Measurements from ENCODE around the gene PRKD2.
A peak's percentile ranks its signal among the peaks of the same experiment; 100 is the strongest.

PRKD2 gene

DNA sequence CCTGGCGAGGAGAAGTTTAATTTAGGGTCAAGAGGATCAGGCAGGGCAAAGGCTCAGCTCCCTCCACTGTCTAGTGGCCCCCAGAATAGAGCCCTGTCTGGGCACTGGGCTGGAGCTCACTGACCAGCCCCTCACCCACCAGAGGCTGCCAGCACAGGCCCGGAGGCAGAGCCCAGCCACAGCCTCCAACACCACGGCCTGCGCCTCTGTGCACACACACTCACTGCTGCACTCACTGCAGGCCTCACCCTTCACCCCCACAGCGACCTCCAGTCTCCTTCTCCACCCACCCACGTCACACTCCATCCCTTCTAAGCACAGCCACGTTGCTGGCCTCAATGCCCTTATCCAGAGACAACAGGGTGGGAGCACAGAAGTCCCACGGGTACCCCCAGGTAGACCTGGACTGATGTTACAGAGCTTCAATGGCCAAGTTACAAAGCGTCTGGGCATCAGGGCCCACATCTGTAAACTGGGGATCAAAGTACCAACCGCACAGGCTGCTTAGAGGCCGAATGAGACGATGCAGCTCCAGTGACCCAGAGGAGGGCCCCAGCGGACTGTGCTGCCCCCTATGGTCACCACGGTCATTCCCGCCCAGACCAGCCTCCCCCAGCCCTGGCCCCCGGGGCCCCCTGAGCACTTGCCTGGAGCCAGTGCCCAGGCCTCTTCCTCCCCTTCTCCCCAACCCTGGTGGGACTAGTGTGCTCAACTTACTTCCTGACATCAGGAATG, 4.5 kb upstream of the PRKD2 start:
- Mint-ChIP-seq H3K9me3 (no peaks in the 10 kb centered on the region), H3K4me3 (no peak overlapping the region), H3K27ac (peak overlapping the region; percentile 93), H3K4me1 (peaks cover 10% of the 10 kb centered on the region), H3K36me3 (ENCODE audit: low read depth) (peaks cover 28% of the 10 kb centered on the region), H3K27me3 (ENCODE audit: low read depth, poor library complexity) (no peaks in the 10 kb centered on the region)
- TF ChIP-seq CTCF (IDR thresholded peaks at IDR 0.05), result peak; percentile 33
- DNase-seq, result peak; percentile 44

DNA sequence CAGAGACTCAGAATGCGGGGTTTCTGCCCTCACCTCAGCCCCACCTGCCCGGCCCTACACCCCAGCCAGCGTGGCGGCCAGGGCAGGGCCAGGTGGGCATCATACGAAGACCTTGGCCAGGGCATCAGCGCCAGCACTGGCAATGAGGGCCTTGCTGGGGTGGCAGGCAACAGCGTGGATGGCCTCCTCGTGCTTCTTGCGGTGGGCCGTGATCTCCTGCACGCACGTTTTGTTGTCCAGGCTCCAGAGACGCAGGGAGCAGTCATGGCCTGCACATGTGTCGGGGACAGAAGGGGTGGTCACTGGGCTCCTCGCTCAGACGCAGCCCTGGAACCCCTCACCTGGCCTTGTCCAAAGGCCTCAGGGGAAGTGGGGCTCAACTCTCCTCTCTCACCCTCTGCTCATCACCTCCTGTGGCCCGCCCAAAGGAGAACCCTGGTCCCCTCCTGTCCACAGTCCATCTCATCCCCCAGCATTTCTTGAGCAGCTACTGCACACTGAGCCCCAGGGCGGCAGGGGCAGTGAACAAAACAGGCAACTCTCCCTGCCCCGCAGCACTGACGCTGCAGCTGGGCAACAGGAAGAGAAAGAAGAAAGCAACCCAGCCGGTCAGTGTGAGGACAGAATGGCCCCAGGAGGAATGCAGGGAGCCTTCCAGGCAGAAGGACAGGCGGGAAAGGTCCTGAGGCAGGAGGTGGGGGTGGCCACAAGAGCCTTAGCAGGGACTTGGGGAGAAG, 3.8 kb upstream of the PRKD2 start:
- no peak for DNase-seq
- H3K9me3 Mint-ChIP-seq, result no peaks in the 10 kb centered on the region
- no peaks in the 10 kb centered on the region for H3K27me3 Mint-ChIP-seq (ENCODE audit: low read depth, poor library complexity)
- TF ChIP-seq CTCF (IDR thresholded peaks at IDR 0.05), result no peak
- H3K4me1 Mint-ChIP-seq, result peaks cover 11% of the 10 kb centered on the region
- H3K27ac Mint-ChIP-seq, result no peak overlapping the region
- H3K36me3 Mint-ChIP-seq (ENCODE audit: low read depth), result peaks cover 20% of the 10 kb centered on the region
- H3K4me3 Mint-ChIP-seq, result no peak overlapping the region

DNA sequence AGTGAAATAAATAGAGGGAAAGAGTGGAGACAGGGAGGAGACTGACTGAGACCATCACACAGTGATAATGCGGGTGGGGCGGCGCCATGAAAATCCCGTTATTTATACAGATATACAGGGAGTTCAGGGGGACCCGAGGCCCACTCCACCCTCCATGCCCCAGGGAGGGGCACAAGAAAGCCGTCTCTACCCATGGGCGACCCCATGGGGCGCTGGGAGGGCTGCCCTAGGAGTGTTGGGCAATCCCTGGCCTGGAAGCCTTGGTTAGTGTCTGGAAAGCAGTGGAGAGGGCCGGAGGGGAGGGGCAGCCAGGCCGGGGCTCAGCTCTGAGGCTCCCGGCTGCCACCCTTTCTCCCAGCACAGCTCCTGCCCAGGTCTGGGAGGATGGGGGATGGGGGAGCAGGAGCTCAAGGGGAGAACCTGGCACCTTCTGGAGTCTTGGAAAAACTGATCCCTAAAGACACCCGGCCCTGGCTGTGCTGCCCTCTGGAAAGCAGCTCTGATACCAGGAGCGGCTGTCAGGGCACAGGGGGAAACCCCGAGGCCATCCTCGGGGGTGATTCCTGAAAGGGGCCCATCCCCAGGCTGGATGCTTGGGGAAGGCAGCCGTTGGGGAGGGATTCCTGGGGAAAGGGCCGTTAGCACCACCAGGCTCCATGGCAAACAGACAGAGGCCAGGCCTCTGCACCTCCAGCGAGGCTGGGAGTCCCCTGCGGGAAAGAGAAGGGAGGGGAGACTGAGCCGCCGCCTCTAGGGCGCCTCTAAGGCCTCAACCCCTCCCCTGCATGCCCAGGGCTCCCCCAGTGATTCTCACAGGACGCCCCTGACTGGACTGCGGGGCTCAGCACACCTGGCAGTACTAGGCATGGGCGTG, 3.0 kb upstream of the PRKD2 start:
- Mint-ChIP-seq H3K27me3 (ENCODE audit: low read depth, poor library complexity) (no peaks in the 10 kb centered on the region), H3K27ac (peak overlapping the region; percentile 27), H3K4me3 (no peak overlapping the region), H3K36me3 (ENCODE audit: low read depth) (peaks cover 18% of the 10 kb centered on the region), H3K4me1 (peaks cover 19% of the 10 kb centered on the region), H3K9me3 (no peaks in the 10 kb centered on the region)
- DNase-seq, result no peak
- TF ChIP-seq CTCF (IDR thresholded peaks at IDR 0.05), result no peak

- Mint-ChIP-seq H3K4me3 (peak overlapping the region; percentile 36), H3K36me3 (ENCODE audit: low read depth) (peaks cover 13% of the 10 kb centered on the region), H3K27me3 (ENCODE audit: low read depth, poor library complexity) (no peaks in the 10 kb centered on the region), H3K27ac (peak overlapping the region; percentile 42), H3K9me3 (no peaks in the 10 kb centered on the region), H3K4me1 (peaks cover 24% of the 10 kb centered on the region)
- DNase-seq, result no peak
- TF ChIP-seq CTCF (IDR thresholded peaks at IDR 0.05), result no peak
Measured at GRCh38 chr19:46718934-46719622, 2.2 kb upstream of the PRKD2 start.

- Mint-ChIP-seq H3K9me3 (no peaks in the 10 kb centered on the region), H3K36me3 (ENCODE audit: low read depth) (peaks cover 13% of the 10 kb centered on the region), H3K27me3 (ENCODE audit: low read depth, poor library complexity) (no peaks in the 10 kb centered on the region), H3K4me3 (peak overlapping the region; percentile 98), H3K27ac (peak overlapping the region; percentile 42), H3K4me1 (peaks cover 30% of the 10 kb centered on the region)
- no peak for DNase-seq
- TF ChIP-seq CTCF (IDR thresholded peaks at IDR 0.05), result no peak
Measured at GRCh38 chr19:46718157-46718933, 1.4 kb upstream of the PRKD2 start.
